ENCODE data around the gene DOP1A. TPM values are rescaled to one million over a fixed set of nuclear protein-coding genes. Genes with fewer than 3 reads are reported as not detected.
"Not testable (repeated sequence)": the region's sequence is repeated elsewhere in the genome, so short reads cannot be mapped to it uniquely, and the experiment has no call there.

Gene DOP1A
- total RNA-seq, 1 donor from 2014 or later, result 4.4 TPM

- no peak overlapping the region for H3K4me3 ChIP-seq (ENCODE audit: low read depth, low read length)
- TF ChIP-seq CTCF (conservative IDR thresholded peaks at IDR 0.05; ENCODE audit: low read depth, low read length), result no peak
- no peak for DNase-seq (ENCODE audit: low read depth)
Measured at GRCh38 chr6:83185096-83185495, 117.6 kb downstream of the DOP1A start.

GRCh38 chr6:83188501-83188900 is 121.0 kb downstream of the DOP1A start:
- no peak overlapping the region for H3K4me3 ChIP-seq (ENCODE audit: low read depth, low read length)
- DNase-seq (ENCODE audit: low read depth), result no peak
- TF ChIP-seq CTCF (conservative IDR thresholded peaks at IDR 0.05; ENCODE audit: low read depth, low read length), result no peak

GRCh38 chr6:83190626-83191025 is 123.2 kb downstream of the DOP1A start:
- DNase-seq (ENCODE audit: low read depth), result no peak
- no peak overlapping the region for H3K4me3 ChIP-seq (ENCODE audit: low read depth, low read length)
- no peak for TF ChIP-seq CTCF (conservative IDR thresholded peaks at IDR 0.05; ENCODE audit: low read depth, low read length)

GRCh38 chr6:83191974-83192373 is 124.5 kb downstream of the DOP1A start:
- not testable (repeated sequence) for DNase-seq (ENCODE audit: low read depth)
- peak overlapping the region; percentile 83 for H3K4me3 ChIP-seq (ENCODE audit: low read depth, low read length)

- DNase-seq (ENCODE audit: low read depth), result no peak
- TF ChIP-seq CTCF (conservative IDR thresholded peaks at IDR 0.05; ENCODE audit: low read depth, low read length), result no peak
- peak overlapping the region; percentile 83 for H3K4me3 ChIP-seq (ENCODE audit: low read depth, low read length)
Measured at GRCh38 chr6:83192456-83192855, 125.0 kb downstream of the DOP1A start.

- TF ChIP-seq CTCF (conservative IDR thresholded peaks at IDR 0.05; ENCODE audit: low read depth, low read length), result no peak
- no peak for DNase-seq (ENCODE audit: low read depth)
- peak within 1 kb of the TSS; percentile 83 for H3K4me3 ChIP-seq (ENCODE audit: low read depth, low read length)
Measured at GRCh38 chr6:83192871-83193746, 125.6 kb downstream of the DOP1A start, which contains the start of the genes PGM3 and RWDD2A. TSS of gene PGM3 (minus strand) at chr6:83193265. CDS start at chr6:83191012, 2,253 bp downstream. TSS of gene RWDD2A (plus strand) at chr6:83193357. CDS start at chr6:83194452, 1,095 bp downstream.

- no peak for TF ChIP-seq CTCF (conservative IDR thresholded peaks at IDR 0.05; ENCODE audit: low read depth, low read length)
- no peak for DNase-seq (ENCODE audit: low read depth)
Measured at GRCh38 chr6:83193747-83194566, 126.5 kb downstream of the DOP1A start.

More at GRCh38 chr6:83193747-83194566, 126.5 kb downstream of the DOP1A start:
- H3K4me3 ChIP-seq (ENCODE audit: low read depth, low read length), result peak overlapping the region; percentile 83

Measured in epithelial cell of proximal tubule (primary cell).